ENCODE data around the gene SPTBN1. TPM values are rescaled to one million over a fixed set of nuclear protein-coding genes. Genes with fewer than 3 reads are reported as not detected.

SPTBN1 gene
- total RNA-seq, 1 donor: 206 TPM

- no peak for DNase-seq (ENCODE audit: low read depth in 2 of 3, low spot score in 2 of 3)
Measured at GRCh38 chr2:54546518-54546917, 90.4 kb downstream of the SPTBN1 start.

GRCh38 chr2:54546923-54547720 is 91.0 kb downstream of the SPTBN1 start:
- DNase-seq (ENCODE audit: low read depth in 2 of 3, low spot score in 2 of 3): peak in 1 of 3 donors; percentile 43

GRCh38 chr2:54549430-54549829 is 93.3 kb downstream of the SPTBN1 start:
- DNase-seq (ENCODE audit: low read depth in 2 of 3, low spot score in 2 of 3): no peak

GRCh38 chr2:54549917-54550518 is 93.9 kb downstream of the SPTBN1 start:
- no peak for DNase-seq (ENCODE audit: low read depth in 2 of 3, low spot score in 2 of 3)

- DNase-seq (ENCODE audit: low read depth in 2 of 3, low spot score in 2 of 3): no peak
Measured at GRCh38 chr2:54550547-54550946, 94.4 kb downstream of the SPTBN1 start.

GRCh38 chr2:54551123-54551756 is 95.1 kb downstream of the SPTBN1 start:
- DNase-seq (ENCODE audit: low read depth in 2 of 3, low spot score in 2 of 3): no peak

GRCh38 chr2:54553075-54553474 is 96.9 kb downstream of the SPTBN1 start:
- DNase-seq (ENCODE audit: low read depth in 2 of 3, low spot score in 2 of 3): no peak

GRCh38 chr2:54553775-54554174 is 97.6 kb downstream of the SPTBN1 start:
- DNase-seq (ENCODE audit: low read depth in 2 of 3, low spot score in 2 of 3): no peak

GRCh38 chr2:54555318-54555837 is 99.3 kb downstream of the SPTBN1 start:
- no peak for DNase-seq (ENCODE audit: low read depth in 2 of 3, low spot score in 2 of 3)

- no peak for DNase-seq (ENCODE audit: low read depth in 2 of 3, low spot score in 2 of 3)
Measured at GRCh38 chr2:54556621-54557121, 100.5 kb downstream of the SPTBN1 start.

- no peak for DNase-seq (ENCODE audit: low read depth in 2 of 3, low spot score in 2 of 3)
Measured at GRCh38 chr2:54557211-54557600, 101.1 kb downstream of the SPTBN1 start.

GRCh38 chr2:54557601-54558187 is 101.6 kb downstream of the SPTBN1 start:
- peak; percentile 66 to 75 (median 73) for DNase-seq (ENCODE audit: low read depth in 2 of 3, low spot score in 2 of 3)

- DNase-seq (ENCODE audit: low read depth in 2 of 3, low spot score in 2 of 3): peak in 2 of 3 donors; percentile 82 to 88
Measured at GRCh38 chr2:54558188-54559005, 102.3 kb downstream of the SPTBN1 start.

- DNase-seq (ENCODE audit: low read depth in 2 of 3, low spot score in 2 of 3): no peak
Measured at GRCh38 chr2:54559006-54559445, 102.9 kb downstream of the SPTBN1 start.

- no peak for DNase-seq (ENCODE audit: low read depth in 2 of 3, low spot score in 2 of 3)
Measured at GRCh38 chr2:54559593-54560145, 103.5 kb downstream of the SPTBN1 start.

- peak in 1 of 3 donors; percentile 70 for DNase-seq (ENCODE audit: low read depth in 2 of 3, low spot score in 2 of 3)
Measured at GRCh38 chr2:54560146-54560881, 104.2 kb downstream of the SPTBN1 start.

- DNase-seq (ENCODE audit: low read depth in 2 of 3, low spot score in 2 of 3): no peak
Measured at GRCh38 chr2:54561010-54561409, 104.9 kb downstream of the SPTBN1 start.

GRCh38 chr2:54564439-54564838 is 108.3 kb downstream of the SPTBN1 start:
- DNase-seq (ENCODE audit: low read depth in 2 of 3, low spot score in 2 of 3): no peak

GRCh38 chr2:54565551-54565950 is 109.4 kb downstream of the SPTBN1 start:
- DNase-seq (ENCODE audit: low read depth in 2 of 3, low spot score in 2 of 3): no peak

Data from hematopoietic multipotent progenitor cell (in vitro differentiated cells).